ENCODE data around the gene RGP1.

RGP1 gene

DNA sequence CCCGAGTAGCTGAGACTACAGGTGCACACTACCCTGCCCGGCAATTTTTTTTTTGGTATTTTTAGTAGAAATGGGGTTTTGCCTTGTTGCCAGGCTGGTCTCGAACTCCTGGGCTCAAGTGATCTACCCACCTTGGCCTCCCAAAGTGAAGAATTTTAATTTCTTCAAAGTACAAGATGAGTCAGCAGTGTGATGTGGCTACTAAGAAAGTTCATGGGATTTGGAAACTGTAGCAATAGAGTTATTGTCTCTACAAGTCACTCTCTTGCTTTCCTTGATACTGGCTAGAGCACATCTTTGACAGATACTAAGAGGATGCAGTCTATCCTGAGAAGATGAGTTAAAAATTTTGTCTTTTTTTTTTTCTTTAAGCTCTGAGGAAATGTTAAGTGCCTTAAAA, 15.0 kb upstream of the RGP1 start:
- peaks cover 32% of the 10 kb centered on the region for H3K4me1 ChIP-seq (ENCODE audit: low read length)
- H3K9ac ChIP-seq (ENCODE audit: low read length), result no peak overlapping the region
- no peak overlapping the region for H3K27ac ChIP-seq (ENCODE audit: low read length)
- peaks cover 39% of the 10 kb centered on the region for H3K79me2 ChIP-seq (ENCODE audit: low read length)
- no peak overlapping the region for H3K4me3 ChIP-seq (ENCODE audit: low read length)
- TF ChIP-seq, protein P1, sequence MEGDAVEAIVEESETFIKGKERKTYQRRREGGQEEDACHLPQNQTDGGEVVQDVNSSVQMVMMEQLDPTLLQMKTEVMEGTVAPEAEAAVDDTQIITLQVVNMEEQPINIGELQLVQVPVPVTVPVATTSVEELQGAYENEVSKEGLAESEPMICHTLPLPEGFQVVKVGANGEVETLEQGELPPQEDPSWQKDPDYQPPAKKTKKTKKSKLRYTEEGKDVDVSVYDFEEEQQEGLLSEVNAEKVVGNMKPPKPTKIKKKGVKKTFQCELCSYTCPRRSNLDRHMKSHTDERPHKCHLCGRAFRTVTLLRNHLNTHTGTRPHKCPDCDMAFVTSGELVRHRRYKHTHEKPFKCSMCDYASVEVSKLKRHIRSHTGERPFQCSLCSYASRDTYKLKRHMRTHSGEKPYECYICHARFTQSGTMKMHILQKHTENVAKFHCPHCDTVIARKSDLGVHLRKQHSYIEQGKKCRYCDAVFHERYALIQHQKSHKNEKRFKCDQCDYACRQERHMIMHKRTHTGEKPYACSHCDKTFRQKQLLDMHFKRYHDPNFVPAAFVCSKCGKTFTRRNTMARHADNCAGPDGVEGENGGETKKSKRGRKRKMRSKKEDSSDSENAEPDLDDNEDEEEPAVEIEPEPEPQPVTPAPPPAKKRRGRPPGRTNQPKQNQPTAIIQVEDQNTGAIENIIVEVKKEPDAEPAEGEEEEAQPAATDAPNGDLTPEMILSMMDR (IDR thresholded peaks at IDR 0.05; ENCODE audit: low read depth, low read length), result no peak
- TF ChIP-seq EZH2phosphoT487 (IDR thresholded peaks at IDR 0.05; ENCODE audit: low read depth), result no peak
- no peak overlapping the region for H2AFZ ChIP-seq (ENCODE audit: low read depth, low read length)
- no peak overlapping the region for H3K4me2 ChIP-seq (ENCODE audit: low read length)
- H3K27me3 ChIP-seq (ENCODE audit: low read depth, low read length), result no peaks in the 10 kb centered on the region
- H4K20me1 ChIP-seq (ENCODE audit: insufficient read depth, low read length), result peaks cover 10% of the 10 kb centered on the region
- H3K9me3 ChIP-seq (ENCODE audit: insufficient read depth, low read length), result no peaks in the 10 kb centered on the region
- peaks cover 32% of the 10 kb centered on the region for H3K36me3 ChIP-seq (replicated peaks; ENCODE audit: low read depth, low read length)

DNA sequence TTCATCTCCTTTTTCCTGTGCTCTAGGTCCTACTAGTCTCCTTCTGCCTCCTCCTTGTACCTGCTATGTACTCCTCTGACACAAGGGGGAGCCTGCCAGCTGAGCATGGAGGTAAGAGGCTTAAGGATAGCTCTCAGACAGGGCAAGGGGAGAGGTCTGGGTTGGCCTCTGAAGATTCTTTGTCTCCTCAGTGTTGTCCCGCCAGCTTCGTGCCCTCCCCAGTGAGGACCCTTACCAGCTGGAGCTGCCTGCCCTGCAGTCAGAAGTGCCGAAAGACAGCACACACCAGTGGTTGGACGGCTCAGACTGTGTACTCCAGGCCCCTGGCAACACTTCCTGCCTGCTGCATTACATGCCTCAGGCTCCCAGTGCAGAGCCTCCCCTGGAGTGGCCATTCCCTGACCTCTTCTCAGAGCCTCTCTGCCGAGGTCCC, 12.9 kb upstream of the RGP1 start:
- Histone ChIP-seq H3K79me2 (ENCODE audit: low read length) (peaks cover 18% of the 10 kb centered on the region), H3K4me3 (ENCODE audit: low read length) (no peak overlapping the region), H3K36me3 (replicated peaks; ENCODE audit: low read depth, low read length) (peaks cover 36% of the 10 kb centered on the region), H3K27ac (ENCODE audit: low read length) (no peak overlapping the region), H3K4me2 (ENCODE audit: low read length) (no peak overlapping the region), H4K20me1 (ENCODE audit: insufficient read depth, low read length) (no peaks in the 10 kb centered on the region), H3K4me1 (ENCODE audit: low read length) (peaks cover 11% of the 10 kb centered on the region), H3K27me3 (ENCODE audit: low read depth, low read length) (no peaks in the 10 kb centered on the region), H2AFZ (ENCODE audit: low read depth, low read length) (no peak overlapping the region), H3K9me3 (ENCODE audit: insufficient read depth, low read length) (no peaks in the 10 kb centered on the region), H3K9ac (ENCODE audit: low read length) (no peak overlapping the region)
- TF ChIP-seq EZH2phosphoT487 (IDR thresholded peaks at IDR 0.05; ENCODE audit: low read depth), result no peak
- TF ChIP-seq, protein P1 (IDR thresholded peaks at IDR 0.05; ENCODE audit: low read depth, low read length), result peak; percentile 82

DNA sequence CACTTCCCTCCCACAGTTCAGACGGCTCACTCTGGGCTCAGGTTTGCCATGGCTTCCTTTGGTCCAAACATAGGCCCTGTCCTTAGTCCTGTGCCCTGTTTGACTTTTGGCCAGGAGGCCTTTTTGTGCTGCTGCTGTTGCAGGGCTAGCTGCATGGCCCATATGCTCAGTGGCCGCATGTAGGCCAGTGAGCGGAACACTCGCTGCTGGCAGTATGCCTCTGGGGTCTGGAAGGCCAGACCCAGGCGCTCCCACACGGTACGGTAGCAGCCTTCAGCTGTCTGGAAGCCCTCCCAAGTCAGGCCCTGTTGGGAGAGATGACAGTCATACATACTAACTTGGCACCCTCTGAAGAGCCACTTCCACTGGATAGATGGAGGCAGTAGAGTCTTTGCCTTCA, 11.9 kb upstream of the RGP1 start:
- Histone ChIP-seq H4K20me1 (ENCODE audit: insufficient read depth, low read length) (no peaks in the 10 kb centered on the region), H3K4me2 (ENCODE audit: low read length) (no peak overlapping the region), H3K79me2 (ENCODE audit: low read length) (peaks cover 12% of the 10 kb centered on the region), H3K9me3 (ENCODE audit: insufficient read depth, low read length) (no peaks in the 10 kb centered on the region), H3K36me3 (replicated peaks; ENCODE audit: low read depth, low read length) (peaks cover 38% of the 10 kb centered on the region), H2AFZ (ENCODE audit: low read depth, low read length) (no peak overlapping the region), H3K9ac (ENCODE audit: low read length) (no peak overlapping the region), H3K4me3 (ENCODE audit: low read length) (no peak overlapping the region), H3K27me3 (ENCODE audit: low read depth, low read length) (no peaks in the 10 kb centered on the region), H3K27ac (ENCODE audit: low read length) (no peak overlapping the region), H3K4me1 (ENCODE audit: low read length) (peaks cover 11% of the 10 kb centered on the region)
- no peak for TF ChIP-seq EZH2phosphoT487 (IDR thresholded peaks at IDR 0.05; ENCODE audit: low read depth)
- TF ChIP-seq, protein P1 (IDR thresholded peaks at IDR 0.05; ENCODE audit: low read depth, low read length), result no peak

DNA sequence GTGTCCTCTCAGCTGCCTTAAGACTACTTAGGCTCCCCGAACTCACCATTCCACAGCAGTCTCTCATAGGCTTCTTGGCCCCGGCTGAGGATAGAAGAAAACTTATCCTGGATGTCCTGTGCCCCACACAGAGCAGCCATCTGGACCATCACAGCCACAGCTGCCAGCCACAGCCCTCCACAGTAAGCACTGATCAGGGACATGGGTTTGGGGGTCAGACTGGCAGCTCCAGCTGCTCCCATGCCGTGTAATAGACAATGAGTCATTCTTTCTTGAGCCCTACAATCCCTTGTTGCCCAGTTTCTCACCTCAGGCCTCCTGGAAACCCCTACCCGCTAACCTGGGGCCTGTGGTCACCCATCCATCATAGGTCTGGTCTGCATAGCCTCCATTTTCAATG, 10.9 kb upstream of the RGP1 start:
- Histone ChIP-seq H3K9me3 (ENCODE audit: insufficient read depth, low read length) (no peaks in the 10 kb centered on the region), H3K27me3 (ENCODE audit: low read depth, low read length) (no peaks in the 10 kb centered on the region), H3K27ac (ENCODE audit: low read length) (no peak overlapping the region), H3K4me1 (ENCODE audit: low read length) (peaks cover 10% of the 10 kb centered on the region), H3K9ac (ENCODE audit: low read length) (no peak overlapping the region), H3K4me2 (ENCODE audit: low read length) (no peak overlapping the region), H4K20me1 (ENCODE audit: insufficient read depth, low read length) (no peaks in the 10 kb centered on the region), H3K4me3 (ENCODE audit: low read length) (no peak overlapping the region), H3K36me3 (replicated peaks; ENCODE audit: low read depth, low read length) (peaks cover 40% of the 10 kb centered on the region), H3K79me2 (ENCODE audit: low read length) (peaks cover 5% of the 10 kb centered on the region), H2AFZ (ENCODE audit: low read depth, low read length) (no peak overlapping the region)
- TF ChIP-seq EZH2phosphoT487 (IDR thresholded peaks at IDR 0.05; ENCODE audit: low read depth), result no peak
- TF ChIP-seq, protein P1 (IDR thresholded peaks at IDR 0.05; ENCODE audit: low read depth, low read length), result no peak

All from OCI-LY3 (cell line).